Measurements from ENCODE around the gene RAD51D.
A peak's percentile ranks its signal among the peaks of the same experiment; 100 is the strongest.

Gene RAD51D

GRCh38 chr17:35089586-35090296 lies 29.9 kb downstream of the RAD51D start:
- no peak for DNase-seq

GRCh38 chr17:35088881-35089585 lies 30.6 kb downstream of the RAD51D start:
- peak; percentile 74 for DNase-seq

- DNase-seq: no peak
Measured at GRCh38 chr17:35088356-35088880, 31.2 kb downstream of the RAD51D start.

GRCh38 chr17:35087731-35088355 lies 31.8 kb downstream of the RAD51D start:
- DNase-seq: no peak

GRCh38 chr17:35086931-35087573 lies 32.6 kb downstream of the RAD51D start:
- no peak for DNase-seq

GRCh38 chr17:35086164-35086563 lies 33.5 kb downstream of the RAD51D start:
- DNase-seq: no peak

GRCh38 chr17:35084987-35085386 lies 34.7 kb downstream of the RAD51D start:
- no peak for DNase-seq

GRCh38 chr17:35083071-35083470 lies 36.6 kb downstream of the RAD51D start:
- DNase-seq: no peak

- DNase-seq: peak; percentile 75
Measured at GRCh38 chr17:35082073-35082657, 37.5 kb downstream of the RAD51D start.

- DNase-seq: no peak
Measured at GRCh38 chr17:35081638-35082037, 38.0 kb downstream of the RAD51D start.

- no peak for DNase-seq
Measured at GRCh38 chr17:35080536-35080935, 39.1 kb downstream of the RAD51D start.

GRCh38 chr17:35079547-35080423 lies 39.9 kb downstream of the RAD51D start:
- no peak for DNase-seq

GRCh38 chr17:35076874-35077273 lies 42.8 kb downstream of the RAD51D start:
- DNase-seq: no peak

GRCh38 chr17:35074711-35075707 lies 44.7 kb downstream of the RAD51D start:
- no peak for DNase-seq

- no peak for DNase-seq
Measured at GRCh38 chr17:35073991-35074627, 45.6 kb downstream of the RAD51D start.

GRCh38 chr17:35073183-35073790 lies 46.4 kb downstream of the RAD51D start:
- no peak for DNase-seq

GRCh38 chr17:35069311-35069710 lies 50.3 kb downstream of the RAD51D start:
- no peak for DNase-seq

GRCh38 chr17:35068249-35068648 lies 51.4 kb downstream of the RAD51D start:
- DNase-seq: no peak

GRCh38 chr17:35065880-35066279 lies 53.8 kb downstream of the RAD51D start:
- no peak for DNase-seq

All from NCI-H1105 (cell line).